ENCODE results near the gene TNFRSF1B.

Gene TNFRSF1B

GRCh38 chr1:12162459-12163137, 4.2 kb upstream of the TNFRSF1B start:
- TF ChIP-seq, protein P1, sequence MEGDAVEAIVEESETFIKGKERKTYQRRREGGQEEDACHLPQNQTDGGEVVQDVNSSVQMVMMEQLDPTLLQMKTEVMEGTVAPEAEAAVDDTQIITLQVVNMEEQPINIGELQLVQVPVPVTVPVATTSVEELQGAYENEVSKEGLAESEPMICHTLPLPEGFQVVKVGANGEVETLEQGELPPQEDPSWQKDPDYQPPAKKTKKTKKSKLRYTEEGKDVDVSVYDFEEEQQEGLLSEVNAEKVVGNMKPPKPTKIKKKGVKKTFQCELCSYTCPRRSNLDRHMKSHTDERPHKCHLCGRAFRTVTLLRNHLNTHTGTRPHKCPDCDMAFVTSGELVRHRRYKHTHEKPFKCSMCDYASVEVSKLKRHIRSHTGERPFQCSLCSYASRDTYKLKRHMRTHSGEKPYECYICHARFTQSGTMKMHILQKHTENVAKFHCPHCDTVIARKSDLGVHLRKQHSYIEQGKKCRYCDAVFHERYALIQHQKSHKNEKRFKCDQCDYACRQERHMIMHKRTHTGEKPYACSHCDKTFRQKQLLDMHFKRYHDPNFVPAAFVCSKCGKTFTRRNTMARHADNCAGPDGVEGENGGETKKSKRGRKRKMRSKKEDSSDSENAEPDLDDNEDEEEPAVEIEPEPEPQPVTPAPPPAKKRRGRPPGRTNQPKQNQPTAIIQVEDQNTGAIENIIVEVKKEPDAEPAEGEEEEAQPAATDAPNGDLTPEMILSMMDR (IDR thresholded peaks at IDR 0.05): no peak

DNA sequence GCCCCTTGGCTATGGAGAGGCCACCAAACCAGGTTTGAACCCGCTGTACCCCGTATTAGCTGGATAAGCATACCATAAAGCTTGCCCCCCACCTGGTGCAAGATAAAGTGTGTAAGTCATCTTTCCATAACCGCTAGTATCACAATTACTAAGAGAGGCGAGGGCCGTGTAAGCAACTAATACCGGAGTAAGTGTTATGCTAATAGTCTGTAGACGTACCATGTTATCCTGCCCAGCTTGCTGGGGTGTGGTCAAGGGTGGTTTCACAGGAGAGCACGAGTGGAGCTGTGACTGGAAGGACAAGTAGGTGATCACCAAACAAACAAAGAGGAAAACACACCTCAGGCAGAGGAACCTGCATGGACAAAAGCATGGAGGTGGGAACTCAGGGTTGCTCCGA, 3.6 kb upstream of the TNFRSF1B start:
- TF ChIP-seq, protein P1 (IDR thresholded peaks at IDR 0.05): no peak

DNA sequence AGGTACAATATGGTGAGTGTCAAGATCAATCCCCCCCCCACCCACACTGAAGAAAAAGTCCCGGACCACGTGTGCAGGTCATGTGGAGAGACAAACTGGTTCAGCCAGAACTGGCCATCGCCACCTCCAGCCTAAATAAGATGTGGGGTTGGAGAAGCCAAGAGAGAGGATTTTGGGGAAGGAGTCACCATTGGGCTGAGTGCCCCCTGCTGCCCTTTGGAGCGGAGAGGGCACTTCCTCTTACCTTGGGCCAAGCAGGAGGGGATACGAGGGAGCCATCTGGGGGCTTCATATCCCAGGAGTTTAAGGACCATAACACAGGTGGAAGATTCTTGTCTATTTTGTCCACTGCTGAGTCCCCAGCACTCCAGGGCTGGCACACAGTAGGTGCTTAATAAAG, 2.6 kb upstream of the TNFRSF1B start:
- TF ChIP-seq, protein P1 (IDR thresholded peaks at IDR 0.05): no peak

GRCh38 chr1:12165342-12165741, 1.4 kb upstream of the TNFRSF1B start:
- TF ChIP-seq, protein P1 (IDR thresholded peaks at IDR 0.05): no peak

GRCh38 chr1:12167493-12168429, 970 bp downstream of the TNFRSF1B start:
- TF ChIP-seq, protein P1 (IDR thresholded peaks at IDR 0.05): no peak

GRCh38 chr1:12168451-12169160, 1.8 kb downstream of the TNFRSF1B start:
- TF ChIP-seq, protein P1 (IDR thresholded peaks at IDR 0.05): no peak

DNA sequence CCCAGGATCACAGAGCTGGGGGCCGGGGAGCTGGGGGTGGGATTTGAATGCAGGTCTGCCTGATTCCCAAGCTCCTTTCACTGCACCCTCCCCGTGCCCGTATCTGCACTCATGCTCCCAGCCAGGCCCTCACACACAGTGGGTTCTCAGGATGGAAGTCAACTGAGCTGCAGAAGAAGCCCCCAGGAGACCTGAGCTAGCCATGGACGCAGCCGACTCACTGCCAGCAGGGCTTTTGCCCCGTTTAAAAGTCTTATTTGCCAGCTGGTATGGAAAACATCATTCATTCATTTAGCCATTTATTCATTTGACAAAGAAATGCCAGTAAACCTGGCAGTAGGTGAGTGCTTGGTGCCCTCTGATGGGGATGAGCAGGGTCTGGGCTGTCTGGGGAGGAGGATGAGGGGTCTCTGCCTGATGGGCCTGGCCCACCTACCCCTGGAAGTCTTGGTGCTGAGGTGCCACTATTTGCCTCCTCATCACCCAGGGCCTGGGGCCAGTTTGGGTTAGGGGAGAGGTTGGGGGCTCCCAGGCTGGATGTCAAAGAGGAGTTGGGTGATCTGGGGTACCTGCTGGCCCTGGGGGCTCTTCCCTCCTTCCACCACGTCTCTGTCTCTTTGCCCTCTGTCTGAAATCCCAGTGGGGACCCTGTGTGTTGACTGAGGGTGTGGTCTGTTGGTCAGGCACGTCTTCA, 2.8 kb downstream of the TNFRSF1B start:
- TF ChIP-seq, protein P1 (IDR thresholded peaks at IDR 0.05): no peak
